HG03196 (cell line): Measurements from ENCODE around the gene MCF2L.
"Not testable (repeated sequence)": the region's sequence is repeated elsewhere in the genome, so short reads cannot be mapped to it uniquely, and the experiment has no call there.

Source experiments
- ATAC-seq: cut with Tn5 transposase; IDR thresholded peaks from one replicate; pipeline ENCODE4 v1.9.1; 2021; ENCODE audit not compliant: unreplicated experiment

MCF2L gene

GRCh38 chr13:113077953-113078901 is 109.2 kb downstream of the MCF2L start:
- no peak for ATAC-seq

DNA sequence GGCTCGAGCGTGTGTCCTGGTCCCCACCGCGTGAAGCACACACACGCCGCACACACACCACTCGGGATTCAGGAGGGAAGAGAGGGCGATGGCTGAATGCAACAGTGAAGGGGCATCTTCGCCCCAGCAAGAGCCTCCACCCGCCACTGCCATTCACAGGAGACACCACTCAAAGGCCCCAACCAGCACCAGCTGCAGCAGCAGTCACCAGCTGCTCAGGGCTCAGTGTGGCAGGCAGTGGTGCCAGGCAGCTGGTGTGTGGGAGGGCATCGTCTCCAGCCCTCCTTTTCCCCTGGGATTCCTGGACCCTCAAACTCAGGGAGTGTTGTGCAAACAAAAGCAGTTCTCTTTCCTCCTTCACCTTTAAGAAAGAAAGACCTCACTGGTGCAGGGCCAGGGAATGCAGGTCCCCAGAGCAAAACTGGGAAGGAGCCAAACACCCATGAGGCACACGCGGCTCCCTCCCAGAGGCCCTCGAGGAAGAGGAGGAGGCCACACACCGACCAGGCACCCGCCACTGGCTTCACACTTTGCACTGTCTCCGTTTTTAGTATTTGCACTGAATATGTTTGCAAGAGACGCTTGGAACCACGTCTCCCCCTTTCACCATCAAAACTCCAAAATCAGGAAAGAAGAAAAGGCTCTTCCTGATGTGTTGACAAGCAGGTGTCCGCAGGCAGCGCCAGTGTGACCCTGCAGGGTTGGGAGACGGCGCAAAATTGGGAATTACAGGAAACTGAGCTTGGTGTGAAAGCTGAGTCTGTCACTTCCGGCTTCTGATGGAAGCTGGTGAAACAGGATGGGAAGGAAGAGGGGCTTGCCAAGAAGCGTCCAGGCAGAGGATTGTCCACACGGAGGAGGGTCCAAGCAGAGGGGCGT is 110.1 kb downstream of the MCF2L start:
- no peak for ATAC-seq

DNA sequence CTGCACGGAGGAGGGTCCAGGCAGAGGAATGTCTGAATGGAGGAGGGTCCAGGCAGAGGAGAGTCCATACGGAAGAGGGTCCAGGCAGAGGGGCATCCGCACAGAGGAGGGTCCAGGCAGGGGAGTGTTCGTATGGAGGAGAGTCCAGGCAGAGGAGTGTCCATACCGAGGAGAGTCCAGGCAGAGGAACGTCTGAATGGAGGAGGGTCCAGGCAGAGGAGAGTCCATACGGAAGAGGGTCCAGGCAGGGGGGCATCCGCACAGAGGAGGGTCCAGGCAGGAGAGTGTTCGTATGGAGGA is 110.7 kb downstream of the MCF2L start:
- ATAC-seq = not testable (repeated sequence)

- no peak for ATAC-seq
Measured at GRCh38 chr13:113080361-113080831, 111.4 kb downstream of the MCF2L start.

- no peak for ATAC-seq
Measured at GRCh38 chr13:113080901-113081521, 112.0 kb downstream of the MCF2L start.

DNA sequence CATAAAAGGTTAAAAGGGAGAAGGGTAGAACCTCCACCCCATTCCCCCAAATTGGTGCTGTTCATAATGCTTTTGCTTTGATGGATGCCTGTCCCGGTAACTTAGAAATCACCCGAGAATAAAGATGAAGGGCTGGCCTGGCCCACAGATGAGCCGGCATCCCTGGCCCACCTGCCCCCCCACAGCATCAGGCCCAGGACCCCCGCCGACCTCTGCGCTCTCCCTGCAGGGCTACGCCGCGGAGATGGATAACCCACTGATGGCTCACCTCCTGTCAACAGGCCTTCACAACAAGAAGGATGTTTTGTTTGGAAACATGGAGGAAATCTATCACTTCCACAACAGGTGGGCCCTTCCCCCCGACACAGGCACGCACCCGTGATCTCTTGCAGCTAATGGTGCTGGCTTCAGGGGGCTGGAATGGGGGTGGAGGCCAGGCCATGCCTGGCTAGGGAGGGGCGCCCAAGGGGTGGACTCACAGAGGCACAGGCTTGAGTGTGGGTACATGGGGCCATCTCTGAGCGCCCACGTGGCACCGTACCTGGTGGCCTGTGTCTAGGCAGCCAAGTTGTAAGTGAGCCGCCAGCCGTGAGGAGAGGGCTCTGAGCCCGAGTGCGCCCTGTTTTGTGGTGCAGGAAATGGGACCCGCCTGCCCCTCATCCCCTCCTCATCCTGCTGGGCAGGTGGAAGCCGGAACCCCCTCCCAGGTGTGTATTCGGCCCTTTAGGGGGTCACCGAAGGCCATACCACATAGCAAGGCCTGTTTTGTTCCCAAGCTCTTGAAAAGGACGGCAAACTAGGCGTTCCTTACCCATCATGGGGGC is 113.4 kb downstream of the MCF2L start:
- ATAC-seq = no peak

- no peak for ATAC-seq
Measured at GRCh38 chr13:113083022-113083373, 114.0 kb downstream of the MCF2L start.

DNA sequence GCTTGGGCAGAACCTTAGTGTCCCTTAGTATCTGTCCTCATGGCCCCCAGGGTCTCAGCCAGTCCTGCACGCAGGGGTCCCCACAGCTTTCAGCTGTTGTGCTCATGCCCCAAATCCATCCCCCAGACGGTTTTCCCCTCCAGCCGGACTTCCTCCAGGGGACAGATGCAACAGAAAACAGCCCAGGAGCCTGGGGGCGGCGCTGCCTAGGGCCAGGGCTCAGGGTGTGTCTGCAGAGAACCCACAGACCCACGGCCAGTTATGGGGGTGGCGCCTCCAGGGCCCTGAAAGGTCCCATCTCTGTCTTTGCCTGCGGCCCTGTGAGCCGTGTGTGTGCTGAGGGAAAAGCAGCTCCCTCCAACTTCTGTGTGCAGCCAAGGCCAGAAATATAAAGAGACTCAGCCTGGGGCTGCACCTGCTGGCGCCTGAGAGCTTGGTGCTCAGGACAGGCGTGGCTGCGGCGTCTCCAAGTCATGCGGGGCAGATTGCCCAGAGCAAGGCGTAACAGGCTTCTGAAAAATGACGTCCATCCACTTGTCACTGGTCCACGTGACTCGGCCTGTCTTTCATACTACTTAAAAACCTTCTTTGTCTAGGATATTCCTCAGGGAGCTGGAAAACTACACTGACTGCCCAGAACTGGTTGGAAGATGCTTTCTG is 114.5 kb downstream of the MCF2L start:
- ATAC-seq = no peak

DNA sequence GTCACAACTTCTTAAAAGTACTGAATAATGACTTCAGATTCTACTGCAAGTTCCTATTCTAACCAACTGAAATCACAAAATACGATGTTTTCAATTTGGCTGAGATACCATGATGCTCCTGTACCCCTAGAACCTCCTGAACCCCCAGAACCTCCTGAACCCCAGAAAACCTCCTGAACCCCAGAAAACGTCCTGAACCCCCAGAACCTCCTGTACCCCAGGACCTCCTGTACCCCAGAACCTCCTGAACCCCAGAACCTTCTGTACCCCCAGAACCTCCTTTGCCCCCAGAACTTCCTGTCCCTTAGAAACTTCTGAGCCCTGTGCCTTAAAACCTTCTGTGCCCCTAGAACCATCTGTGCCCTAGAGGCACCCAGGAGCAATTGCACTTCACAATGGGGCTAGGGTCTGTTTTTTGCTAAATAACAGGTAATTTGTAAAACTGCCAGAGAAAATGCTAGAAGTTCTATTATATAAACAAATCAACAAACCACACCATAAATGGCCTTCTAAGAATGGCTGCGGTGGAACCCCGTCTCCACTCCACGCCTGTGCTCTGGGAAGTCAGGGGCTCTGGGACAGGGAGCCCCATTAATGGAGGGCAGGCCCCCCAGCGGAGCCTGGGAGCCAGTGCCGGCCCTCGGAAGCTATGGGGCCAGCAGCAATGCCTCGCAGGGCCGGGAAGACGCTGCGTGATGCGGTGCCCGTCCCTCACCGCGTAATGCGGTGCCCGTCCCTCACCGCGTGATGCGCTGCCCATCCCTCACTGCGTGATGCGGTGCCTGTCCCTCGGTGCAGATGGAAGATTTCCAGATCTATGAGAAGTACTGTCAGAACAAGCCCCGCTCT is 115.3 kb downstream of the MCF2L start:
- ATAC-seq = no peak

DNA sequence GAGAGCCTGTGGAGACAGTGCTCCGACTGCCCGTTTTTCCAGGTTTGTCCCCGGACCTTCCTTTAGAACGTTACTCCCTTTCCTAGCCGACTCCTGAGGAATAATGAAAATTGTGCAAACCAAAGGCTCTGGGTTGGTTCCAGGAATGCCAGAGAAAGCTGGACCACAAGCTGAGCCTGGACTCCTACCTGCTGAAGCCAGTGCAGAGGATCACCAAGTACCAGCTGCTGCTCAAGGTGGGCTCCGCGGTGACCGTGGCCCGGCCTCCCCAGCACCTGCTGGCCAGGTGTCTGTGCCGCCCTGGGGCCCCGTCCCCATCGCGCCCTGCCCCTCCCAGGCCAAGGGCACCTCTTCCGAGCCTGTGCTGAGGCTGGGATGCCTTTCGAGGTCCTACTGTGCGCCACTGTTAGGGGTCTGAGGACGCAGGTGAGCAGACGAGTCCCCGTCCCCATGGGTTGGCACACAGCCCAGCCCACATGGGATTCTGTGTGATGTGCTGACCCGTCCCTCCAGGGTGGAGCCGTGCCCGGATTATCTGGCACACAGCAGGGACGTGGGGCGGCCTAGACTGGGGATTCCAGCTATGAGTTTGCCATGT is 116.0 kb downstream of the MCF2L start:
- no peak for ATAC-seq

- ATAC-seq = no peak
Measured at GRCh38 chr13:113086031-113086750, 117.2 kb downstream of the MCF2L start.

DNA sequence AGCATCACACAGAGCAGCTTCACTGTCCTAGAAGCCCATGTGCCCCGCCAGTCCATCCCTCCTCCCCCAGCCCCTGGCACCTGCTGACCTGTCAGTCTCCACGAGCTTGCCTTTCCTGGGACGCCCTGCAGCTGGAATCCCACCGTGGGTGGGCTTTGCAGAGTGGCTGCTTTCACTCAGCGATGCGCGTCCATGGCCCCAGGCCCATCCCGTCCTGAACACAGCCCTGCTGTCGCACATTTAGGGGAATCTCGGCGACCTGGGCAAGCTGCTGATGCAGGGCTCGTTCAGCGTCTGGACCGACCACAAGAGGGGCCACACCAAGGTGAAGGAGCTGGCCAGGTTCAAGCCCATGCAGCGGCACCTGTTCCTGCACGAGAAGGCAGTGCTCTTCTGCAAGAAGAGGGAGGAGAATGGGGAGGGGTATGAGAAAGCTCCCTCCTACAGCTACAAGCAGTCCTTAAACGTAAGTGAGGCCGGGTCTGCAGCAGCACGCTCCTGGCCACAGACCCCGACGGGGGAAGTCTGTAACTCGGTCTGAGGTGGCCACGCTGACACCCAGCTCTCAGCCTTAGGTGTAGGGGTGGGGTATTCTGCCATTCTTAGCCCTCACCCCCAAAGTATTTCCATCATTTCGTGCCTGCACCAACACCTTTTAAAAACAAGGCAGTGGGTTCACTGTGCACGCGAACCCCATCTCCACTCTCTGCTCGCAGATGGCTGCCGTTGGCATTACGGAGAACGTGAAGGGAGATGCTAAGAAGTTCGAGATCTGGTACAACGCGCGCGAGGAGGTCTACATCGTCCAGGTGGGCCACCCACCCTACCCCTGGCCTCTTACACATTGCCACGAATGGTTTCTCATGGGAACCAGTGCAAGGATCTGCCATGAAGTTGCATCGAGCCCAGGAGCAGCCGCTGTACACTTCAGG is 118.2 kb downstream of the MCF2L start:
- no peak for ATAC-seq

DNA sequence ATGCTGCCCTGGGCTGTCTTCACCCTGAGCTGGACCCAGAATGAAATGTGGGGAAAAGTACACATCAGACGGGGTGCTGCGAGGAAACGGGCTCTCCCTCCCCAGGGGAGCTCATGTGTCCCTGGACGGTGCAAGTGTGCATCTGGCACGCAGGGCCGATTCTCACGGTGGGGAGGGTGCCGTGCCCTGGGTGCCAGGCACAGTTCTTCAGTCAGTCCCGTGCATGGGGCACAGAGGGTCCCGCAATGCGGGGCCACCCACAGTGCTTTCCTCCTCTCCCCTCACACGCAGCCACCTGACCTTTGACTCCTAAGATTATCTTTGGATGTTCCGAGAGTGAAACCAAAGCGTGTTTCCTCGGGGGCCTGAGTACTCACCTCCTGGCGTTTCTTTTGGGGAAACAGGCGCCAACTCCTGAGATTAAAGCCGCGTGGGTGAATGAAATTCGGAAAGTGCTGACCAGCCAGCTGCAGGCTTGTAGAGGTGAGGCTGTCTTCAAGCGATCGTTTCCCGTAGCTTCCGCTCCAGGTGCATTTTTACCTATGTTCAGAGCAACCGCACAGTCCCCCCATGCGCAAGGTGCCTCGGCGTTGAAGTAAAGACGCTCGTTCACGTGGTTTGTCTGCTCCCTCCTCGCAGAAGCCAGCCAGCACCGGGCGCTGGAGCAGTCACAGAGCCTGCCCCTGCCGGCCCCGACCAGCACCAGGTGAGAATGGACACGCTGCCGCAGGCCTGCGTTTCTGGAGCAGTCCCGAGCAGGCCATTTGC is 119.1 kb downstream of the MCF2L start:
- ATAC-seq = no peak

GRCh38 chr13:113088691-113089020 is 119.6 kb downstream of the MCF2L start:
- no peak for ATAC-seq

- no peak for ATAC-seq
Measured at GRCh38 chr13:113089693-113090414, 120.8 kb downstream of the MCF2L start.

GRCh38 chr13:113090415-113090770 is 121.4 kb downstream of the MCF2L start:
- no peak for ATAC-seq
